HepG2 (cell line): ENCODE measurements around the gene ALPK3. TPM values are rescaled to one million over a fixed set of nuclear protein-coding genes. Genes with fewer than 3 reads are reported as not detected.

Source experiments
- FOSL2 ChIP-seq: sonication (generic); formaldehyde crosslinking; IDR thresholded peaks from 2 replicates; pipeline ENCODE4 v1.4.0; 2020; ENCODE audit warnings: missing genetic modification reagents
- FOXA3 ChIP-seq: IDR thresholded peaks from 2 replicates; pipeline ENCODE4 v1.6.1; 2016; ENCODE audit warnings: missing genetic modification reagents, missing compliant biosample characterization
- SALL1 ChIP-seq: sonication (generic); formaldehyde crosslinking; IDR thresholded peaks from 2 replicates; pipeline ENCODE4 v1.8.0; 2022; ENCODE audit warnings: mild to moderate bottlenecking, missing genetic modification reagents
- XRCC5 ChIP-seq: fragments of 200-400 bp; formaldehyde crosslinking; optimal IDR thresholded peaks from 2 replicates; pipeline ENCODE3; 2017; ENCODE audit warnings: mild to moderate bottlenecking, low read length
- ZFY ChIP-seq: sonication (generic); formaldehyde crosslinking; IDR thresholded peaks from 2 replicates; pipeline ENCODE4 v1.4.0; 2020; ENCODE audit warnings: missing genetic modification reagents
- ZNF3 ChIP-seq: IDR thresholded peaks from 2 replicates; pipeline ENCODE4 v1.7.0; 2017; ENCODE audit warnings: inconsistent platforms
- ZNF430 ChIP-seq: sonication (generic); formaldehyde crosslinking; IDR thresholded peaks from 2 replicates; pipeline ENCODE4 v1.9.0; 2021; ENCODE audit warnings: mild to moderate bottlenecking, missing genetic modification reagents
- ZNF510 ChIP-seq: sonication (generic); formaldehyde crosslinking; IDR thresholded peaks from 2 replicates; pipeline ENCODE4 v1.4.0; 2020; ENCODE audit warnings: low read depth, mild to moderate bottlenecking, missing genetic modification reagents
- ZNF572 ChIP-seq: sonication (generic); formaldehyde crosslinking; IDR thresholded peaks from 2 replicates; pipeline ENCODE4 v1.5.1; 2020; ENCODE audit warnings: mild to moderate bottlenecking, missing genetic modification reagents
- ZNF644 ChIP-seq: IDR thresholded peaks from 2 replicates; pipeline ENCODE4 v1.6.1; 2016; ENCODE audit warnings: low read depth
- ZNF761 ChIP-seq: sonication (generic); formaldehyde crosslinking; conservative IDR thresholded peaks from 2 replicates; pipeline ENCODE4 v1.4.0; 2020; ENCODE audit warnings: mild to moderate bottlenecking, missing genetic modification reagents
- ZNF850 ChIP-seq: sonication (generic); formaldehyde crosslinking; conservative IDR thresholded peaks from 2 replicates; pipeline ENCODE4 v1.9.0; 2021; ENCODE audit warnings: mild to moderate bottlenecking, missing genetic modification reagents
- ZNF891 ChIP-seq: sonication (generic); formaldehyde crosslinking; IDR thresholded peaks from 2 replicates; pipeline ENCODE4 v1.5.0; 2020; ENCODE audit warnings: mild to moderate bottlenecking, missing genetic modification reagents
- ZSCAN29 ChIP-seq: sonication (generic); formaldehyde crosslinking; conservative IDR thresholded peaks from 2 replicates; pipeline ENCODE4 v1.4.0; 2020; ENCODE audit warnings: mild to moderate bottlenecking, missing genetic modification reagents
- ZZZ3 ChIP-seq: sonication (generic); formaldehyde crosslinking; IDR thresholded peaks from 2 replicates; pipeline ENCODE4 v1.4.0; 2020; ENCODE audit warnings: missing genetic modification reagents, mild to moderate bottlenecking, borderline replicate concordance
- polyA plus RNA-seq, 8 experiments: library from polyadenylated mRNA; depleted of rRNA in 3 of 8; stranded (reverse) in 7 of 8; unstranded in 1 of 8; fragments of >200 nt; fragmentation: Illumina TruSeq in 4 of 8; extraction: Trizol in 4 of 8; gene quantifications; 2 replicates each; pipeline versions ENCODE4 v1.2.1 to v1.2.3, GENCODE V29; 2011 to 2016; ENCODE audit warnings: low read depth in 4 of 8, missing spikeins in 1 of 8, mixed read lengths in 1 of 8; ENCODE audit not compliant: insufficient read depth in 1 of 8
- total RNA-seq, 5 experiments: library from RNA; depleted of rRNA; stranded (reverse); fragments of >200 nt; fragmentation: Illumina TruSeq; extraction: Trizol; gene quantifications; 2 replicates each; pipeline ENCODE4 v1.2.3, GENCODE V29; 2016; ENCODE audit warnings: low read depth in 1 of 5
- TF ChIP-seq, protein P1 (sequence below): sonication (generic); formaldehyde crosslinking; IDR thresholded peaks from 2 replicates; pipeline ENCODE4 v1.5.1; 2020; ENCODE audit warnings: mild to moderate bottlenecking, missing genetic modification reagents, borderline replicate concordance
- TF ChIP-seq, protein P2 (sequence below): IDR thresholded peaks from 2 replicates; pipeline ENCODE4 v1.6.1; 2016; ENCODE audit warnings: missing genetic modification reagents, missing compliant biosample characterization
- TF ChIP-seq, protein P3 (sequence below): IDR thresholded peaks from 2 replicates; pipeline ENCODE4 v1.6.1; 2016; ENCODE audit warnings: missing compliant biosample characterization, missing genetic modification reagents, borderline replicate concordance
- TF ChIP-seq, protein P4 (sequence below): sonication (generic); formaldehyde crosslinking; IDR thresholded peaks from 2 replicates; pipeline ENCODE4 v1.9.0; 2022; ENCODE audit warnings: low read depth, missing genetic modification reagents

The ALPK3 gene
- total and polyA plus RNA-seq, 2 of the 13 experiments (the other 11 are each of a cell fraction or from before 2014, with no cell fraction given), result 0.04 to 0.42 TPM

DNA sequence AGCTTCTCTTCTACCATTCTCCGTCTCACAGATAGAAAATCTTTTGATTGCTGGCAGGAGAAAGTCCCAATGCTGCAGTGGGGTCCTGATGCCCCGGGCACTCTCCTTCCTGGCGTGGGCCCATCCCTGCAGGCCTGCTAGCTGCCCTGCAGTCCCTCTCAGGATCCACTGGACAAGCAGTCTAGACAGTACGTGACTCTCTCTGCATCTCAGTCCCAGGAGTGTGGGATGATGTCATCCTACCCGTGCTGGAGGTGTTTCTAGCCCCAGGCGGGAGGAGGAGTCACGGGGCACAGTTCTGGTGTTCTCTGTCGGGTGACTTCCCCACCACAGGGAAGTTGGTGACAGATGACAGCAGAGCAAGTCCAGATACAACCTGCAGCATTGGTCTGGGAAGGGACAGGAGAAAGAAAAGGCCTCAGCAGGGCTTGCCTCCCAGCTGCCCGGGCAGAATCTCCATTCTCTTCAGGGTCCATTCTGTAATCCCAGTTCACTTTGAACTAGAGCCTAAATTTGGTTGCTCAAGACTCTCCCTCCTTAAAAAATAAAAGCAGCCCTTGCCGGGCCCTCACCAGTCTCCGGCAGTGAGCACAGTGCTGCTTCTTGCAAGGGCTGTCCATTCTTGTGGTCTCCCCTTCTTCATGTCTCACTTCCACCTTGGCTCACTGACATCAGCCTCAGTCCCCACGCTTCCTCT lies 97.9 kb downstream of the ALPK3 start (continued):
- TF ChIP-seq, protein P1, sequence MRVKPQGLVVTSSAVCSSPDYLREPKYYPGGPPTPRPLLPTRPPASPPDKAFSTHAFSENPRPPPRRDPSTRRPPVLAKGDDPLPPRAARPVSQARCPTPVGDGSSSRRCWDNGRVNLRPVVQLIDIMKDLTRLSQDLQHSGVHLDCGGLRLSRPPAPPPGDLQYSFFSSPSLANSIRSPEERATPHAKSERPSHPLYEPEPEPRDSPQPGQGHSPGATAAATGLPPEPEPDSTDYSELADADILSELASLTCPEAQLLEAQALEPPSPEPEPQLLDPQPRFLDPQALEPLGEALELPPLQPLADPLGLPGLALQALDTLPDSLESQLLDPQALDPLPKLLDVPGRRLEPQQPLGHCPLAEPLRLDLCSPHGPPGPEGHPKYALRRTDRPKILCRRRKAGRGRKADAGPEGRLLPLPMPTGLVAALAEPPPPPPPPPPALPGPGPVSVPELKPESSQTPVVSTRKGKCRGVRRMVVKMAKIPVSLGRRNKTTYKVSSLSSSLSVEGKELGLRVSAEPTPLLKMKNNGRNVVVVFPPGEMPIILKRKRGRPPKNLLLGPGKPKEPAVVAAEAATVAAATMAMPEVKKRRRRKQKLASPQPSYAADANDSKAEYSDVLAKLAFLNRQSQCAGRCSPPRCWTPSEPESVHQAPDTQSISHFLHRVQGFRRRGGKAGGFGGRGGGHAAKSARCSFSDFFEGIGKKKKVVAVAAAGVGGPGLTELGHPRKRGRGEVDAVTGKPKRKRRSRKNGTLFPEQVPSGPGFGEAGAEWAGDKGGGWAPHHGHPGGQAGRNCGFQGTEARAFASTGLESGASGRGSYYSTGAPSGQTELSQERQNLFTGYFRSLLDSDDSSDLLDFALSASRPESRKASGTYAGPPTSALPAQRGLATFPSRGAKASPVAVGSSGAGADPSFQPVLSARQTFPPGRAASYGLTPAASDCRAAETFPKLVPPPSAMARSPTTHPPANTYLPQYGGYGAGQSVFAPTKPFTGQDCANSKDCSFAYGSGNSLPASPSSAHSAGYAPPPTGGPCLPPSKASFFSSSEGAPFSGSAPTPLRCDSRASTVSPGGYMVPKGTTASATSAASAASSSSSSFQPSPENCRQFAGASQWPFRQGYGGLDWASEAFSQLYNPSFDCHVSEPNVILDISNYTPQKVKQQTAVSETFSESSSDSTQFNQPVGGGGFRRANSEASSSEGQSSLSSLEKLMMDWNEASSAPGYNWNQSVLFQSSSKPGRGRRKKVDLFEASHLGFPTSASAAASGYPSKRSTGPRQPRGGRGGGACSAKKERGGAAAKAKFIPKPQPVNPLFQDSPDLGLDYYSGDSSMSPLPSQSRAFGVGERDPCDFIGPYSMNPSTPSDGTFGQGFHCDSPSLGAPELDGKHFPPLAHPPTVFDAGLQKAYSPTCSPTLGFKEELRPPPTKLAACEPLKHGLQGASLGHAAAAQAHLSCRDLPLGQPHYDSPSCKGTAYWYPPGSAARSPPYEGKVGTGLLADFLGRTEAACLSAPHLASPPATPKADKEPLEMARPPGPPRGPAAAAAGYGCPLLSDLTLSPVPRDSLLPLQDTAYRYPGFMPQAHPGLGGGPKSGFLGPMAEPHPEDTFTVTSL (CRISPR knock-in tag), result 0 out of 2 replicates have a peak, but pooled peaks have one; percentile 24
- TF ChIP-seq ZNF3 (no peak), ZSCAN29 (CRISPR knock-in tag) (peak; percentile 62; the same call in 1 of the 2 replicates), ZNF644 (CRISPR knock-in tag) (0 out of 2 replicates have a peak, but pooled peaks have one; percentile 23), ZNF850 (no peak), ZNF572 (CRISPR knock-in tag) (no peak; the same call in 1 of the 2 replicates), ZNF430 (peak; percentile 52; the same call in 1 of the 2 replicates), SALL1 (CRISPR knock-in tag) (peak; percentile 64), ZNF891 (peak; percentile 48; the same call in 1 of the 2 replicates), ZNF510 (CRISPR knock-in tag) (0 out of 2 replicates have a peak, but pooled peaks have one; percentile 25), FOSL2 (CRISPR knock-in tag) (peak; percentile 76), FOXA3 (CRISPR knock-in tag) (peak; percentile 43; the same call in 1 of the 2 replicates), XRCC5 (peak; percentile 48), ZZZ3 (peak; percentile 51; the same call in 1 of the 2 replicates), ZFY (CRISPR knock-in tag) (peak; percentile 61; the same call in 1 of the 2 replicates), ZNF761 (CRISPR knock-in tag) (0 out of 2 replicates have a peak, but pooled peaks have one; percentile 69)
- TF ChIP-seq, protein P2, sequence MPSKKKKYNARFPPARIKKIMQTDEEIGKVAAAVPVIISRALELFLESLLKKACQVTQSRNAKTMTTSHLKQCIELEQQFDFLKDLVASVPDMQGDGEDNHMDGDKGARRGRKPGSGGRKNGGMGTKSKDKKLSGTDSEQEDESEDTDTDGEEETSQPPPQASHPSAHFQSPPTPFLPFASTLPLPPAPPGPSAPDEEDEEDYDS (CRISPR knock-in tag), result peak; percentile 84
- TF ChIP-seq, protein P3, sequence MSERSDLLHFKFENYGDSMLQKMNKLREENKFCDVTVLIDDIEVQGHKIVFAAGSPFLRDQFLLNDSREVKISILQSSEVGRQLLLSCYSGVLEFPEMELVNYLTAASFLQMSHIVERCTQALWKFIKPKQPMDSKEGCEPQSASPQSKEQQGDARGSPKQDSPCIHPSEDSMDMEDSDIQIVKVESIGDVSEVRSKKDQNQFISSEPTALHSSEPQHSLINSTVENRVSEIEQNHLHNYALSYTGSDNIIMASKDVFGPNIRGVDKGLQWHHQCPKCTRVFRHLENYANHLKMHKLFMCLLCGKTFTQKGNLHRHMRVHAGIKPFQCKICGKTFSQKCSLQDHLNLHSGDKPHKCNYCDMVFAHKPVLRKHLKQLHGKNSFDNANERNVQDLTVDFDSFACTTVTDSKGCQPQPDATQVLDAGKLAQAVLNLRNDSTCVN (CRISPR knock-in tag), result peak; percentile 88
- TF ChIP-seq, protein P4, sequence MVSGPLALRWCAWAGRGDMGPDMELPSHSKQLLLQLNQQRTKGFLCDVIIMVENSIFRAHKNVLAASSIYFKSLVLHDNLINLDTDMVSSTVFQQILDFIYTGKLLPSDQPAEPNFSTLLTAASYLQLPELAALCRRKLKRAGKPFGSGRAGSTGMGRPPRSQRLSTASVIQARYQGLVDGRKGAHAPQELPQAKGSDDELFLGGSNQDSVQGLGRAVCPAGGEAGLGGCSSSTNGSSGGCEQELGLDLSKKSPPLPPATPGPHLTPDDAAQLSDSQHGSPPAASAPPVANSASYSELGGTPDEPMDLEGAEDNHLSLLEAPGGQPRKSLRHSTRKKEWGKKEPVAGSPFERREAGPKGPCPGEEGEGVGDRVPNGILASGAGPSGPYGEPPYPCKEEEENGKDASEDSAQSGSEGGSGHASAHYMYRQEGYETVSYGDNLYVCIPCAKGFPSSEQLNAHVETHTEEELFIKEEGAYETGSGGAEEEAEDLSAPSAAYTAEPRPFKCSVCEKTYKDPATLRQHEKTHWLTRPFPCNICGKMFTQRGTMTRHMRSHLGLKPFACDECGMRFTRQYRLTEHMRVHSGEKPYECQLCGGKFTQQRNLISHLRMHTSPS (CRISPR knock-in tag), result no peak
